PC-9 (cell line): Measurements from ENCODE around the gene TRPT1.

Experiments used
- EZH2 ChIP-seq: fragments of 200-600 bp; sonication (generic); IDR thresholded peaks from 2 replicates; pipeline ENCODE4 v1.8.0; 2017; ENCODE audit warnings: antibody characterized with exemption, low read depth
- TF ChIP-seq, protein P1 (sequence below): fragments of 200-600 bp; sonication (generic); conservative IDR thresholded peaks from 2 replicates; pipeline ENCODE4 v1.6.1; 2017; ENCODE audit warnings: mixed run types, antibody characterized with exemption, mild to moderate bottlenecking, moderate library complexity

DNA sequence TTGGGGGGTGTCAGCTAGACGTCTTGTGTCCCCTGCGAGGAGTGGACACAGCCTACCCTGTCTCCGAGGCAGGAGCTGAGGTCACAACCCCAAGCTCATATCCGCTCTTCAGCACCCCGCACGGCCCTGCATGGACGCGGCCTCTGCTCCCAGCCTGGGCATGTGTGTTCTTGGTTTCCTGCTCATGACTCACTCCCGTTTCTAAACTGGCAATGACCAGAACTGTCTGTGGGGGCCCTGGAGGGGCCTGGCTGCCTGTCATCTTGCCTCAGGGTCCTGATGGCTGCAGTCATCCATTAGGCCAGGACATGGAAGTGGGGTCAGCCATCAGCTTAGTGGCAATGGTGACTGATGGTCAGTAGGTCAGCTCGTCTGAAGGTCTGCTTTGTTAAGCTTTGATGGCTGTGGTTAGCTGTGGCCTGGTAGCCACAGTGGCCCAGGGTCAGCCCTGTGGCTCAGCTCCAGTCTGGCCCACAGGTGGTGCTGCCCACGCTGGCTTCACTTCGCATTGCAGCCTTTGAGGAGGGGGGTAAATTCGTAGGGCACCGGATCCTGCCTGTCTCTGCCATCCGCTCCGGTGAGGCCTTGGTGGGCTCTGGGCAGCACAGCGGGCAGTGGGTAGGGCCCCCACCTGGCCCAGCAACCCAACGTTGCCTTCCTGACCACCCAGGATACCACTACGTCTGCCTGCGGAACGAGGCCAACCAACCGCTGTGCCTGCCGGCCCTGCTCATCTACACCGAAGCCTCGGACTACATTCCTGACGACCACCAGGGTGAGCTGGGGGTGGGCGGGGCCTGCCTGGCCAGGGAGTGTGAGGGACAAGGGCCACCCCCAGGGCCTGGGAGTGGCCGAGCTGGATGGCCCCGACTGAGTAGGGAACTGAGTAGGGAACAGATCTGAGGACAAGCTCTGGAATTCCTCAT lies 37.3 kb upstream of the TRPT1 start:
- TF ChIP-seq EZH2: no peak
- TF ChIP-seq, protein P1, sequence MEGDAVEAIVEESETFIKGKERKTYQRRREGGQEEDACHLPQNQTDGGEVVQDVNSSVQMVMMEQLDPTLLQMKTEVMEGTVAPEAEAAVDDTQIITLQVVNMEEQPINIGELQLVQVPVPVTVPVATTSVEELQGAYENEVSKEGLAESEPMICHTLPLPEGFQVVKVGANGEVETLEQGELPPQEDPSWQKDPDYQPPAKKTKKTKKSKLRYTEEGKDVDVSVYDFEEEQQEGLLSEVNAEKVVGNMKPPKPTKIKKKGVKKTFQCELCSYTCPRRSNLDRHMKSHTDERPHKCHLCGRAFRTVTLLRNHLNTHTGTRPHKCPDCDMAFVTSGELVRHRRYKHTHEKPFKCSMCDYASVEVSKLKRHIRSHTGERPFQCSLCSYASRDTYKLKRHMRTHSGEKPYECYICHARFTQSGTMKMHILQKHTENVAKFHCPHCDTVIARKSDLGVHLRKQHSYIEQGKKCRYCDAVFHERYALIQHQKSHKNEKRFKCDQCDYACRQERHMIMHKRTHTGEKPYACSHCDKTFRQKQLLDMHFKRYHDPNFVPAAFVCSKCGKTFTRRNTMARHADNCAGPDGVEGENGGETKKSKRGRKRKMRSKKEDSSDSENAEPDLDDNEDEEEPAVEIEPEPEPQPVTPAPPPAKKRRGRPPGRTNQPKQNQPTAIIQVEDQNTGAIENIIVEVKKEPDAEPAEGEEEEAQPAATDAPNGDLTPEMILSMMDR: no peak
